ENCODE measurements around the gene LMF1. TPM values are rescaled to one million over a fixed set of nuclear protein-coding genes. Genes with fewer than 3 reads are reported as not detected.

The LMF1 gene
- total RNA-seq, 2 experiments from 2014 or later, result 17.0 to 31.4 TPM

GRCh38 chr16:1010815-1011214 is 40.0 kb upstream of the LMF1 start:
- POLR2A ChIA-PET, result no interaction called here
- TF ChIP-seq, protein P1, sequence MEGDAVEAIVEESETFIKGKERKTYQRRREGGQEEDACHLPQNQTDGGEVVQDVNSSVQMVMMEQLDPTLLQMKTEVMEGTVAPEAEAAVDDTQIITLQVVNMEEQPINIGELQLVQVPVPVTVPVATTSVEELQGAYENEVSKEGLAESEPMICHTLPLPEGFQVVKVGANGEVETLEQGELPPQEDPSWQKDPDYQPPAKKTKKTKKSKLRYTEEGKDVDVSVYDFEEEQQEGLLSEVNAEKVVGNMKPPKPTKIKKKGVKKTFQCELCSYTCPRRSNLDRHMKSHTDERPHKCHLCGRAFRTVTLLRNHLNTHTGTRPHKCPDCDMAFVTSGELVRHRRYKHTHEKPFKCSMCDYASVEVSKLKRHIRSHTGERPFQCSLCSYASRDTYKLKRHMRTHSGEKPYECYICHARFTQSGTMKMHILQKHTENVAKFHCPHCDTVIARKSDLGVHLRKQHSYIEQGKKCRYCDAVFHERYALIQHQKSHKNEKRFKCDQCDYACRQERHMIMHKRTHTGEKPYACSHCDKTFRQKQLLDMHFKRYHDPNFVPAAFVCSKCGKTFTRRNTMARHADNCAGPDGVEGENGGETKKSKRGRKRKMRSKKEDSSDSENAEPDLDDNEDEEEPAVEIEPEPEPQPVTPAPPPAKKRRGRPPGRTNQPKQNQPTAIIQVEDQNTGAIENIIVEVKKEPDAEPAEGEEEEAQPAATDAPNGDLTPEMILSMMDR (conservative IDR thresholded peaks at IDR 0.05; ENCODE audit: low read length), result no peak
- no peak for TF ChIP-seq EZH2phosphoT487 (IDR thresholded peaks at IDR 0.05; ENCODE audit: borderline replicate concordance, low read depth, low read length)
- Histone ChIP-seq H3K4me1 (ENCODE audit: insufficient read depth, low read length, poor library complexity, severe bottlenecking) (no peaks in the 10 kb centered on the region), H2AFZ (ENCODE audit: low read length) (no peak overlapping the region), H3K4me2 (ENCODE audit: low read length) (no peak overlapping the region), H3K9me2 (ENCODE audit: insufficient read depth, low read length) (no peaks in the 10 kb centered on the region), H3K79me2 (ENCODE audit: insufficient read depth, low read depth, low read length) (no peaks in the 10 kb centered on the region), H3K27ac (ENCODE audit: low read depth, low read length, poor library complexity, severe bottlenecking) (no peak overlapping the region), H3K4me3 (ENCODE audit: low read depth, low read length, poor library complexity, severe bottlenecking) (no peak overlapping the region), H4K20me1 (ENCODE audit: insufficient read depth, low read length) (no peaks in the 10 kb centered on the region), H3K9me3 (ENCODE audit: low read length) (no peaks in the 10 kb centered on the region), H3K36me3 (ENCODE audit: insufficient read depth, low read length) (no peaks in the 10 kb centered on the region)
- intact Hi-C loops (cut with micrococcal nuclease; ENCODE audit: unreplicated experiment), result no loop called here
- no TSS peak for BruUV-seq (replicated peaks)
- CTCF ChIA-PET (ENCODE audit: unreplicated experiment), result no interaction called here
- no peak for DNase-seq (ENCODE audit: low spot score)

- no peak for DNase-seq (ENCODE audit: low spot score)
- H3K4me2 ChIP-seq (ENCODE audit: low read length), result no peak overlapping the region
- H3K9me2 ChIP-seq (ENCODE audit: insufficient read depth, low read length), result no peaks in the 10 kb centered on the region
- no peaks in the 10 kb centered on the region for H3K4me1 ChIP-seq (ENCODE audit: insufficient read depth, low read length, poor library complexity, severe bottlenecking)
- intact Hi-C loops (cut with micrococcal nuclease; ENCODE audit: unreplicated experiment), result no loop called here
- CTCF ChIA-PET (ENCODE audit: unreplicated experiment), result no interaction called here
- no peaks in the 10 kb centered on the region for H3K36me3 ChIP-seq (ENCODE audit: insufficient read depth, low read length)
- no TSS peak for BruUV-seq (replicated peaks)
- no peaks in the 10 kb centered on the region for H4K20me1 ChIP-seq (ENCODE audit: insufficient read depth, low read length)
- H3K27ac ChIP-seq (ENCODE audit: low read depth, low read length, poor library complexity, severe bottlenecking), result no peak overlapping the region
- no peaks in the 10 kb centered on the region for H3K79me2 ChIP-seq (ENCODE audit: insufficient read depth, low read depth, low read length)
- TF ChIP-seq EZH2phosphoT487 (IDR thresholded peaks at IDR 0.05; ENCODE audit: borderline replicate concordance, low read depth, low read length), result no peak
- TF ChIP-seq, protein P1 (conservative IDR thresholded peaks at IDR 0.05; ENCODE audit: low read length), result no peak
- H3K9me3 ChIP-seq (ENCODE audit: low read length), result no peaks in the 10 kb centered on the region
- no peak overlapping the region for H2AFZ ChIP-seq (ENCODE audit: low read length)
- POLR2A ChIA-PET, result no interaction called here
- H3K4me3 ChIP-seq (ENCODE audit: low read depth, low read length, poor library complexity, severe bottlenecking), result no peak overlapping the region
These were observed 39.5 kb upstream of the LMF1 start for GRCh38 chr16:1010251-1010650.

DNA sequence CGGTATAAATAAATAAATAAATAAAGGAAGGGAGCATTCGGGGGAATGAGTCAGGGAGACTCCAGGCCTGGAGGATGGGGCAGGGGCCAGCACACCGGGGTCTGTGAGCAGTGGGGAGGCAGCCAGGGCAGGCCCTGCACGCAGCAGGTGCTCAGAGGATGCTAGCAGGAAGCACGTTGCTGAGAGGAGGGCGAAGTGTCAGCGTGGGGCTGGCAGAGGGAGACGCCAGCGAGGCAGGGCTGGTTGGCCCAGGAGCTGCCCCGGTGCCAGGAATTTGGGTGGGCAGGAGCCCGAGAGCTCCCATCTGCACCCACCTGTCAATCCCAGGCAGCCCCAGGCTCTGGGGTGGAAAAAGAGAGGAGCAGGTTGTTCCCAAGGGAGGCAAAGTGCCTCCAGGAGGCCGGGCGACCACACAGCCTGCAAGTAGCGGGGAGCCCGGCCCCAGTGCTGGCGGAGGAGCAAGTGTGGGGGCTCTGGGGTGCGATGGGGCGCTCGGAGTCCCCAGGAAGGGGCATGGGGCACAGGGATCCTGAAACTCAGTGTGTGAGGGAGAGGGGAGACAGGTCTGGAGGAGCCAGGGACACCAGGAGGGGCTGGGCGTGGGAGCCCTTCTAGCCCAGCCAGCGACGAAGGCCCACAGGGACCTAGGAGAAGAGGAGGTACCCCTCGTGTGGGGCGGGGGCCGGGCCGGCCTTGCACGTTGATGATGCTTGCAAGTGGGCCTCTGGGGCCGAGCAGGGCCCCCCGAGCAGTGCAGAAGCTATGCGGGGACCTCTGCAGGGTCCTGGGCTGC is 38.8 kb upstream of the LMF1 start:
- BruUV-seq (replicated peaks), result no TSS peak
- H3K36me3 ChIP-seq (ENCODE audit: insufficient read depth, low read length), result no peaks in the 10 kb centered on the region
- H3K4me3 ChIP-seq (ENCODE audit: low read depth, low read length, poor library complexity, severe bottlenecking), result no peak overlapping the region
- no peaks in the 10 kb centered on the region for H4K20me1 ChIP-seq (ENCODE audit: insufficient read depth, low read length)
- H3K27ac ChIP-seq (ENCODE audit: low read depth, low read length, poor library complexity, severe bottlenecking), result no peak overlapping the region
- no peak overlapping the region for H3K4me2 ChIP-seq (ENCODE audit: low read length)
- ChIA-PET CTCF (ENCODE audit: unreplicated experiment) (no interaction called here), POLR2A (no interaction called here)
- no peak overlapping the region for H2AFZ ChIP-seq (ENCODE audit: low read length)
- no peaks in the 10 kb centered on the region for H3K79me2 ChIP-seq (ENCODE audit: insufficient read depth, low read depth, low read length)
- H3K4me1 ChIP-seq (ENCODE audit: insufficient read depth, low read length, poor library complexity, severe bottlenecking), result no peaks in the 10 kb centered on the region
- no peak for DNase-seq (ENCODE audit: low spot score)
- no peaks in the 10 kb centered on the region for H3K9me2 ChIP-seq (ENCODE audit: insufficient read depth, low read length)
- no peaks in the 10 kb centered on the region for H3K9me3 ChIP-seq (ENCODE audit: low read length)
- intact Hi-C loops (cut with micrococcal nuclease; ENCODE audit: unreplicated experiment), result no loop called here
- TF ChIP-seq, protein P1 (conservative IDR thresholded peaks at IDR 0.05; ENCODE audit: low read length), result no peak
- no peak for TF ChIP-seq EZH2phosphoT487 (IDR thresholded peaks at IDR 0.05; ENCODE audit: borderline replicate concordance, low read depth, low read length)

Measured in OCI-LY7 (cell line).